Measurements from ENCODE around the gene WDFY1.

DNA sequence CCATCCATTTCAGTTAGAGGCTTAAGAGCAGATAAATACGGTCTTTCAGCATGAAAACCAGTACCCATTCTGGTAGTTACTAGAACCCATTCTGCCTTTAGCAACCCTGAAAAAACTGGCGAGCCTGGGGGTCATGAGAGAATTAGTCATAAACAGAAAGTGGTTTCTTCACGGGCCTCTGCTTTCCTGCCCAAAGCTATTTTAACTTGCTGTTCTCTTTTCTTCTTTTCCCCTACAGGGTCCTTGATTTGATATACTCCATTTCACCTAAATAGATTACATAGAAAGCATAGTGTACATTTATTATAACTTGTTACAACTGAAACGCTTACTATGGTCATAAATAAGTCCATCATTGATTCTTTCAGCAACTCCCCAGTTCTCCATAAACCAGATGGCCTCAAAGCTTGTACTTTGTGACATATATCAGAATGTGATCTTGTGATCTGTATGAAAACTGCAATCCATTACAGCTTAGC is 48.3 kb downstream of the WDFY1 start:
- TF ChIP-seq ZNF768 (tag by site-specific recombination; IDR thresholded peaks at IDR 0.05) = no peak
- TF ChIP-seq, protein P1, sequence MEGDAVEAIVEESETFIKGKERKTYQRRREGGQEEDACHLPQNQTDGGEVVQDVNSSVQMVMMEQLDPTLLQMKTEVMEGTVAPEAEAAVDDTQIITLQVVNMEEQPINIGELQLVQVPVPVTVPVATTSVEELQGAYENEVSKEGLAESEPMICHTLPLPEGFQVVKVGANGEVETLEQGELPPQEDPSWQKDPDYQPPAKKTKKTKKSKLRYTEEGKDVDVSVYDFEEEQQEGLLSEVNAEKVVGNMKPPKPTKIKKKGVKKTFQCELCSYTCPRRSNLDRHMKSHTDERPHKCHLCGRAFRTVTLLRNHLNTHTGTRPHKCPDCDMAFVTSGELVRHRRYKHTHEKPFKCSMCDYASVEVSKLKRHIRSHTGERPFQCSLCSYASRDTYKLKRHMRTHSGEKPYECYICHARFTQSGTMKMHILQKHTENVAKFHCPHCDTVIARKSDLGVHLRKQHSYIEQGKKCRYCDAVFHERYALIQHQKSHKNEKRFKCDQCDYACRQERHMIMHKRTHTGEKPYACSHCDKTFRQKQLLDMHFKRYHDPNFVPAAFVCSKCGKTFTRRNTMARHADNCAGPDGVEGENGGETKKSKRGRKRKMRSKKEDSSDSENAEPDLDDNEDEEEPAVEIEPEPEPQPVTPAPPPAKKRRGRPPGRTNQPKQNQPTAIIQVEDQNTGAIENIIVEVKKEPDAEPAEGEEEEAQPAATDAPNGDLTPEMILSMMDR (tag by site-specific recombination; IDR thresholded peaks at IDR 0.05) = no peak
- no peak for TF ChIP-seq ZNF596 (tag by site-specific recombination; IDR thresholded peaks at IDR 0.05)
- TF ChIP-seq, protein P2, sequence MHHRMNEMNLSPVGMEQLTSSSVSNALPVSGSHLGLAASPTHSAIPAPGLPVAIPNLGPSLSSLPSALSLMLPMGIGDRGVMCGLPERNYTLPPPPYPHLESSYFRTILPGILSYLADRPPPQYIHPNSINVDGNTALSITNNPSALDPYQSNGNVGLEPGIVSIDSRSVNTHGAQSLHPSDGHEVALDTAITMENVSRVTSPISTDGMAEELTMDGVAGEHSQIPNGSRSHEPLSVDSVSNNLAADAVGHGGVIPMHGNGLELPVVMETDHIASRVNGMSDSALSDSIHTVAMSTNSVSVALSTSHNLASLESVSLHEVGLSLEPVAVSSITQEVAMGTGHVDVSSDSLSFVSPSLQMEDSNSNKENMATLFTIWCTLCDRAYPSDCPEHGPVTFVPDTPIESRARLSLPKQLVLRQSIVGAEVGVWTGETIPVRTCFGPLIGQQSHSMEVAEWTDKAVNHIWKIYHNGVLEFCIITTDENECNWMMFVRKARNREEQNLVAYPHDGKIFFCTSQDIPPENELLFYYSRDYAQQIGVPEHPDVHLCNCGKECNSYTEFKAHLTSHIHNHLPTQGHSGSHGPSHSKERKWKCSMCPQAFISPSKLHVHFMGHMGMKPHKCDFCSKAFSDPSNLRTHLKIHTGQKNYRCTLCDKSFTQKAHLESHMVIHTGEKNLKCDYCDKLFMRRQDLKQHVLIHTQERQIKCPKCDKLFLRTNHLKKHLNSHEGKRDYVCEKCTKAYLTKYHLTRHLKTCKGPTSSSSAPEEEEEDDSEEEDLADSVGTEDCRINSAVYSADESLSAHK (tag by site-specific recombination; IDR thresholded peaks at IDR 0.05) = no peak
- no peak for TF ChIP-seq ZNF121 (tag by site-specific recombination; IDR thresholded peaks at IDR 0.05)
- no peak for TF ChIP-seq MYNN (tag by site-specific recombination; IDR thresholded peaks at IDR 0.05; ENCODE audit: borderline replicate concordance)
- no peak for TF ChIP-seq TCF7L2 (IDR thresholded peaks at IDR 0.05; ENCODE audit: borderline replicate concordance, low read depth, low read length)
- TF ChIP-seq ZBTB7A (tag by site-specific recombination; IDR thresholded peaks at IDR 0.05; ENCODE audit: low read depth) = no peak
- no peak for TF ChIP-seq ZBTB21 (tag by site-specific recombination; IDR thresholded peaks at IDR 0.05)
- TF ChIP-seq ZNF132 (tag by site-specific recombination; IDR thresholded peaks at IDR 0.05; ENCODE audit: borderline replicate concordance) = no peak
- TF ChIP-seq, protein P3, sequence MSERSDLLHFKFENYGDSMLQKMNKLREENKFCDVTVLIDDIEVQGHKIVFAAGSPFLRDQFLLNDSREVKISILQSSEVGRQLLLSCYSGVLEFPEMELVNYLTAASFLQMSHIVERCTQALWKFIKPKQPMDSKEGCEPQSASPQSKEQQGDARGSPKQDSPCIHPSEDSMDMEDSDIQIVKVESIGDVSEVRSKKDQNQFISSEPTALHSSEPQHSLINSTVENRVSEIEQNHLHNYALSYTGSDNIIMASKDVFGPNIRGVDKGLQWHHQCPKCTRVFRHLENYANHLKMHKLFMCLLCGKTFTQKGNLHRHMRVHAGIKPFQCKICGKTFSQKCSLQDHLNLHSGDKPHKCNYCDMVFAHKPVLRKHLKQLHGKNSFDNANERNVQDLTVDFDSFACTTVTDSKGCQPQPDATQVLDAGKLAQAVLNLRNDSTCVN (tag by site-specific recombination; optimal IDR thresholded peaks at IDR 0.05) = no peak
- TF ChIP-seq, protein P4, sequence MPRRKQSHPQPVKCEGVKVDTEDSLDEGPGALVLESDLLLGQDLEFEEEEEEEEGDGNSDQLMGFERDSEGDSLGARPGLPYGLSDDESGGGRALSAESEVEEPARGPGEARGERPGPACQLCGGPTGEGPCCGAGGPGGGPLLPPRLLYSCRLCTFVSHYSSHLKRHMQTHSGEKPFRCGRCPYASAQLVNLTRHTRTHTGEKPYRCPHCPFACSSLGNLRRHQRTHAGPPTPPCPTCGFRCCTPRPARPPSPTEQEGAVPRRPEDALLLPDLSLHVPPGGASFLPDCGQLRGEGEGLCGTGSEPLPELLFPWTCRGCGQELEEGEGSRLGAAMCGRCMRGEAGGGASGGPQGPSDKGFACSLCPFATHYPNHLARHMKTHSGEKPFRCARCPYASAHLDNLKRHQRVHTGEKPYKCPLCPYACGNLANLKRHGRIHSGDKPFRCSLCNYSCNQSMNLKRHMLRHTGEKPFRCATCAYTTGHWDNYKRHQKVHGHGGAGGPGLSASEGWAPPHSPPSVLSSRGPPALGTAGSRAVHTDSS (tag by site-specific recombination; IDR thresholded peaks at IDR 0.05) = no peak
